Measurements from ENCODE around the gene SAFB. TPM values are rescaled to one million over a fixed set of nuclear protein-coding genes. Genes with fewer than 3 reads are reported as not detected.

Gene SAFB
- total RNA-seq, 1 experiment from 2014 or later, result 83.0 TPM

DNA sequence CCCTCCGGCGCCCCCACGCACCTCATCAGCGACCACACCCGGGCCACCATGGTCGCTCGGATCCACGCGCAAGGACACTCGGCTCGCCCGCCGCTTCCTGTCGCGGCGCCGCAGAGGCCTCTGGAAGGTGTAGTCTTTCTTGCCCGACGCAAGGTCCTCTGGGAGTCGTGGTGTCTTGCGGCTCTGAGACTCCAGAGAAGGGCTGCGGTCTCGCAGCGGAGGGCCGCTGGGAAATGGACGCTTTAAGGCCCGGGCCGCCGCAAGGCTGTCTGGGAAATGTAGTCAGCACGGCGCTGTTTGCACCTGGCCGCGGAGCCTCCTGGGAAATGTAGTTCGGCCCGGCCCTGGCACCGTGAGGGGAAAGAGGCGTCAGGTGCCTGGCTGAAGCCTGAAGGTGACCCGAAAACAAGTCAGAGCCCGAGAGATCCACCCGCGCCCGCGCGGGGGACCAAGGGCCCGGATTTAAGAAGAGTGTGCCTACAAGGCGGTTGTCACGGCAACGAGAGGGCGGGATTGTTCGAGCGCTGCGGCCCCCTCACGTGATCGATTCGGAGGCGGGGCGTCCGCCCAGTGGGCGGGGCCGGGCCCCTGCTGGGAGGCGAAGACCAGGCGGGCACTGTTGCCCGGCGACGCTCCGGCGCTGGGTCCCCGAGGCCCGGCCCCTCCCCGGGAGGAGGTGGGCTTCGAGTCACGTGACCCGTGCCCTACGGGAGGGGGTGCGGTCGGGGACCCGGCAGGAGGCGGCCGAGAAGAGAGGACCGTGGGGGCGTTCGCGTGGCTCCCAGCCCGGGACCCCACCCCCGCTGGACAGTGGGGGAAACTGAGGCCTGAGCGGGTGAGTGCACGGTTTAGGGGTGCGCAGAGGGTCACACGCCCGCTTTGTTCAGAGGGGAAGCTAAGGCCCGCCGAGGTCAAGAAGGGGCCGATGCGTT lies 57.8 kb downstream of the SAFB start, which contains the start of the genes HSD11B1L and MICOS13:
TSS of gene HSD11B1L (plus strand) at position 591 of the 932 bp plus-strand sequence. CDS start 3,806 bp downstream, outside the sequence.
TSS of gene MICOS13 (minus strand) at position 80 of the 932 bp plus-strand sequence. CDS start at position 50, 30 bp downstream.
- intact Hi-C loops (cut with micrococcal nuclease; ENCODE audit: unreplicated experiment) (no loop called here), in situ Hi-C loops (cut with HindIII; ENCODE audit: low pct_unique_long_range_greater_than_20kb, low sequenced_read_pairs) (no loop called here)
- Histone ChIP-seq H3K4me3 (ENCODE audit: low read depth in 2 of 2, low read length in 2 of 2) (peak within 1 kb of the TSS; percentile 72 to 96), H3K9me3 (ENCODE audit: control insufficient read depth, insufficient read depth, low read depth, low read length) (no peaks in the 10 kb centered on the region), H3K4me1 (ENCODE audit: control insufficient read depth, insufficient read depth, low read length) (no peaks in the 10 kb centered on the region), H3K27ac (ENCODE audit: low read length) (peak within 1 kb of the TSS; percentile 94), H3K27me3 (ENCODE audit: control insufficient read depth, insufficient read depth, low read length) (no peaks in the 10 kb centered on the region), H3K36me3 (ENCODE audit: control insufficient read depth, insufficient read depth, low read length) (peaks cover 5% of the 10 kb centered on the region; the same call in 1 of the 2 replicates)
- DNase-seq (ENCODE audit: low read depth, low spot score) (peak; percentile 90), ATAC-seq (peak; percentile 95)
- TF ChIP-seq, protein P1, sequence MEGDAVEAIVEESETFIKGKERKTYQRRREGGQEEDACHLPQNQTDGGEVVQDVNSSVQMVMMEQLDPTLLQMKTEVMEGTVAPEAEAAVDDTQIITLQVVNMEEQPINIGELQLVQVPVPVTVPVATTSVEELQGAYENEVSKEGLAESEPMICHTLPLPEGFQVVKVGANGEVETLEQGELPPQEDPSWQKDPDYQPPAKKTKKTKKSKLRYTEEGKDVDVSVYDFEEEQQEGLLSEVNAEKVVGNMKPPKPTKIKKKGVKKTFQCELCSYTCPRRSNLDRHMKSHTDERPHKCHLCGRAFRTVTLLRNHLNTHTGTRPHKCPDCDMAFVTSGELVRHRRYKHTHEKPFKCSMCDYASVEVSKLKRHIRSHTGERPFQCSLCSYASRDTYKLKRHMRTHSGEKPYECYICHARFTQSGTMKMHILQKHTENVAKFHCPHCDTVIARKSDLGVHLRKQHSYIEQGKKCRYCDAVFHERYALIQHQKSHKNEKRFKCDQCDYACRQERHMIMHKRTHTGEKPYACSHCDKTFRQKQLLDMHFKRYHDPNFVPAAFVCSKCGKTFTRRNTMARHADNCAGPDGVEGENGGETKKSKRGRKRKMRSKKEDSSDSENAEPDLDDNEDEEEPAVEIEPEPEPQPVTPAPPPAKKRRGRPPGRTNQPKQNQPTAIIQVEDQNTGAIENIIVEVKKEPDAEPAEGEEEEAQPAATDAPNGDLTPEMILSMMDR (IDR thresholded peaks at IDR 0.05), result no peak
- peak; percentile 77 for TF ChIP-seq POLR2AphosphoS5 (IDR thresholded peaks at IDR 0.05; ENCODE audit: low read depth, low read length)
- TF ChIP-seq TCF7L2 (IDR thresholded peaks at IDR 0.05; ENCODE audit: low read depth, low read length), result peak; percentile 37; the same call in 1 of the 2 replicates
- TF ChIP-seq SIN3A (IDR thresholded peaks at IDR 0.05; ENCODE audit: borderline replicate concordance, insufficient read depth, low read depth, low read length), result 0 out of 2 replicates have a peak, but pooled peaks have one; percentile 48
- TF ChIP-seq, protein P2, sequence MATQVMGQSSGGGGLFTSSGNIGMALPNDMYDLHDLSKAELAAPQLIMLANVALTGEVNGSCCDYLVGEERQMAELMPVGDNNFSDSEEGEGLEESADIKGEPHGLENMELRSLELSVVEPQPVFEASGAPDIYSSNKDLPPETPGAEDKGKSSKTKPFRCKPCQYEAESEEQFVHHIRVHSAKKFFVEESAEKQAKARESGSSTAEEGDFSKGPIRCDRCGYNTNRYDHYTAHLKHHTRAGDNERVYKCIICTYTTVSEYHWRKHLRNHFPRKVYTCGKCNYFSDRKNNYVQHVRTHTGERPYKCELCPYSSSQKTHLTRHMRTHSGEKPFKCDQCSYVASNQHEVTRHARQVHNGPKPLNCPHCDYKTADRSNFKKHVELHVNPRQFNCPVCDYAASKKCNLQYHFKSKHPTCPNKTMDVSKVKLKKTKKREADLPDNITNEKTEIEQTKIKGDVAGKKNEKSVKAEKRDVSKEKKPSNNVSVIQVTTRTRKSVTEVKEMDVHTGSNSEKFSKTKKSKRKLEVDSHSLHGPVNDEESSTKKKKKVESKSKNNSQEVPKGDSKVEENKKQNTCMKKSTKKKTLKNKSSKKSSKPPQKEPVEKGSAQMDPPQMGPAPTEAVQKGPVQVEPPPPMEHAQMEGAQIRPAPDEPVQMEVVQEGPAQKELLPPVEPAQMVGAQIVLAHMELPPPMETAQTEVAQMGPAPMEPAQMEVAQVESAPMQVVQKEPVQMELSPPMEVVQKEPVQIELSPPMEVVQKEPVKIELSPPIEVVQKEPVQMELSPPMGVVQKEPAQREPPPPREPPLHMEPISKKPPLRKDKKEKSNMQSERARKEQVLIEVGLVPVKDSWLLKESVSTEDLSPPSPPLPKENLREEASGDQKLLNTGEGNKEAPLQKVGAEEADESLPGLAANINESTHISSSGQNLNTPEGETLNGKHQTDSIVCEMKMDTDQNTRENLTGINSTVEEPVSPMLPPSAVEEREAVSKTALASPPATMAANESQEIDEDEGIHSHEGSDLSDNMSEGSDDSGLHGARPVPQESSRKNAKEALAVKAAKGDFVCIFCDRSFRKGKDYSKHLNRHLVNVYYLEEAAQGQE (IDR thresholded peaks at IDR 0.05; ENCODE audit: insufficient read depth in 1 of 2, low read depth in 2 of 2, low read length in 1 of 2), result no peak
- BruUV-seq (replicated peaks), result no TSS peak
- POLR2A ChIA-PET, result no interaction called here
- CTCF ChIA-PET, result no interaction called here

DNA sequence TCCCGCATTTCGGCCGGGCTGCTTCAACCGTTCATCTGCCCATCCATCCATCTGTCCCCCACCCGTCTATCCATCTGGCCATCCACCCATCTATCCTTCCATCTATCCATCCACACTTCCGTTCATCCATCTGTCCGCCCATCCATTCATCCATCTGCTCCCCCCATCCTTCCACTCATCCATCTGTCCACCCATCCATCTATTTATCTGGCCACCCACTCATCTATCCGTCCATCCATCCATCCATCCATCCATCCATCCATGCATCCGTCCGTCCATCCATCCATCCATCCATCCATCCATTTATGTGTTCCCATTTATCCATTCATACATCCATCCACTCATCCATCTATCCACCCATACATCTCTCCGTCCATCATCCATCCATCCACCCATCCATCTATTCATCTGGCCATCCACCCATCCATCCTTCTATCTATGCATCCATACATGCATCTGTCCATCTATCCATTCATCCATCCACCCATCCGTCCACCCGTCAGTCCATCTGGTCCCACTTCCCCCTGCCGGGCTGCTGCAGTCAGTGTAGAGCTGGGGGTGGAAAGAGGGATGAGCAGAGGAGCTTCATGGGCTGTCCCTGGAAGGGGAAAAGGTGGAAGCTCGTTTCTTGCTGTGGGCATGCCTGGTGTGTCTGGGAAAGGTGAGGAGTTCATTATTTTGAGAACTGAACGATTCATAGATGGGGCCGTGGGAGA lies 58.7 kb downstream of the SAFB start:
- ChIA-PET CTCF (no interaction called here), POLR2A (no interaction called here)
- Histone ChIP-seq H3K4me3 (ENCODE audit: low read depth in 2 of 2, low read length in 2 of 2) (peak overlapping the region; percentile 72 to 96), H3K27ac (ENCODE audit: low read length) (no peak overlapping the region), H3K27me3 (ENCODE audit: control insufficient read depth, insufficient read depth, low read length) (no peaks in the 10 kb centered on the region), H3K9me3 (ENCODE audit: control insufficient read depth, insufficient read depth, low read depth, low read length) (no peaks in the 10 kb centered on the region), H3K4me1 (ENCODE audit: control insufficient read depth, insufficient read depth, low read length) (no peaks in the 10 kb centered on the region), H3K36me3 (ENCODE audit: control insufficient read depth, insufficient read depth, low read length) (peaks cover 5% of the 10 kb centered on the region; the same call in 1 of the 2 replicates)
- ATAC-seq, result no peak
- TSS peak; percentile 55 for BruUV-seq (replicated peaks)
- intact Hi-C loops (cut with micrococcal nuclease; ENCODE audit: unreplicated experiment), result no loop called here
- in situ Hi-C loops (cut with HindIII; ENCODE audit: low pct_unique_long_range_greater_than_20kb, low sequenced_read_pairs), result no loop called here
- no peak for DNase-seq (ENCODE audit: low read depth, low spot score)
- TF ChIP-seq, protein P2 (IDR thresholded peaks at IDR 0.05; ENCODE audit: insufficient read depth in 1 of 2, low read depth in 2 of 2, low read length in 1 of 2), result no peak
- TF ChIP-seq POLR2AphosphoS5 (IDR thresholded peaks at IDR 0.05; ENCODE audit: low read depth, low read length) (no peak), TCF7L2 (IDR thresholded peaks at IDR 0.05; ENCODE audit: low read depth, low read length) (no peak), SIN3A (IDR thresholded peaks at IDR 0.05; ENCODE audit: borderline replicate concordance, insufficient read depth, low read depth, low read length) (no peak)
- TF ChIP-seq, protein P1 (IDR thresholded peaks at IDR 0.05), result no peak

All from Panc1 (cell line).